GM12891 (cell line): ENCODE data around the gene ABTB2.

Source experiments
- PAX5 ChIP-seq: IDR thresholded peaks from 2 replicates; pipeline ENCODE4 v1.6.1; 2011; ENCODE audit warnings: low read length, moderate library complexity, mild to moderate bottlenecking; ENCODE audit not compliant: insufficient read depth, severe bottlenecking
- POLR2A ChIP-seq: IDR thresholded peaks from 2 replicates; pipeline ENCODE4 v1.6.1; 2011; ENCODE audit warnings: low read depth, low read length, control low read depth
- POLR2AphosphoS5 ChIP-seq: IDR thresholded peaks from 2 replicates; pipeline ENCODE4 v1.6.1; 2011; ENCODE audit warnings: low read depth, low read length, control low read depth
- POU2F2 ChIP-seq: IDR thresholded peaks from 2 replicates; pipeline ENCODE4 v1.6.1; 2011; ENCODE audit warnings: low read depth, mild to moderate bottlenecking, control low read depth, low read length, moderate library complexity
- SPI1 ChIP-seq: IDR thresholded peaks from 2 replicates; pipeline ENCODE4 v1.6.1; 2011; ENCODE audit warnings: low read depth, low read length, control low read depth
- TAF1 ChIP-seq: IDR thresholded peaks from 2 replicates; pipeline ENCODE4 v1.6.1; 2011; ENCODE audit warnings: low read depth, low read length, control low read depth

DNA sequence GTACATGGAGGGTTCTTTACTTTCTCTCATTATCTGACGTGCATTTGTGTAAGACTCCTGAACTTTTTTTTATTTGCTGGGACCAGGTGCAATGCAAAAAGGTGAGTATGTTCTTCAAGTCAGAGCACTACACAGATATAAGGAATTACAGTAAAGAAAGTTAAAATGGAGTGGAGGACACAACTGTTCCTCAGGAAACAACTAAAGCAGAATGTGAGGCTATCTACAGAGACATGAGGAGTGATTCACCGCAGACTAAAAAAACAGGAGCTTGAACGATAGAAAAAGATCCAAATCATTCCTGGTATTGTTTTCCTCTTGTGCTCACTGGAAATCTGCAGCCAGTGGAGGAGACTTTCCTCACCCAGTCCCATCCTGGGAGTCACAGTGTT, 106.2 kb downstream of the ABTB2 start:
- TF ChIP-seq POLR2A = no peak
- no peak for TF ChIP-seq POLR2AphosphoS5
- TF ChIP-seq TAF1 = no peak
- no peak for TF ChIP-seq SPI1
- no peak for TF ChIP-seq PAX5
- no peak for TF ChIP-seq POU2F2
